ENCODE data around the gene OR4D11. TPM values are rescaled to one million over a fixed set of nuclear protein-coding genes. Genes with fewer than 3 reads are reported as not detected.
A peak's percentile ranks its signal among the peaks of the same experiment; 100 is the strongest.

The OR4D11 gene
- total RNA-seq, 2 donors from 2014 or later, result not detected

GRCh38 chr11:59552844-59553243 is 49.5 kb downstream of the OR4D11 start:
- ATAC-seq (no peak), DNase-seq (no peak)
- no peaks in the 10 kb centered on the region for H3K27me3 Mint-ChIP-seq
- peak overlapping the region; percentile 94 for H3K27ac Mint-ChIP-seq
- H3K36me3 Mint-ChIP-seq (ENCODE audit: low read depth), result no peaks in the 10 kb centered on the region
- H3K4me3 Mint-ChIP-seq, result no peak overlapping the region
- H3K9me3 ChIP-seq (ENCODE audit: control insufficient read depth, low read length, poor library complexity, severe bottlenecking), result no peaks in the 10 kb centered on the region
- peaks cover 32% of the 10 kb centered on the region for H3K4me1 Mint-ChIP-seq

- no peaks in the 10 kb centered on the region for H3K9me3 ChIP-seq (ENCODE audit: control insufficient read depth, low read length, poor library complexity, severe bottlenecking)
- H3K27me3 Mint-ChIP-seq, result no peaks in the 10 kb centered on the region
- ATAC-seq (no peak), DNase-seq (no peak)
- peaks cover 32% of the 10 kb centered on the region for H3K4me1 Mint-ChIP-seq
- no peak overlapping the region for H3K4me3 Mint-ChIP-seq
- H3K27ac Mint-ChIP-seq, result peak overlapping the region; percentile 94
- no peaks in the 10 kb centered on the region for H3K36me3 Mint-ChIP-seq (ENCODE audit: low read depth)
These were observed 49.9 kb downstream of the OR4D11 start for GRCh38 chr11:59553323-59553722.

Other genes with a start within 250 kb of the OR4D11 start
- gene OR5AN1, start 144.7 kb upstream of the OR4D11 start, total RNA-seq, result not detected
- not detected for gene OR5A2, start 77.2 kb upstream of the OR4D11 start, total RNA-seq
- not detected for gene OR5A1, start 67.1 kb upstream of the OR4D11 start, total RNA-seq
- not detected for gene OR4D6, start 46.6 kb upstream of the OR4D11 start, total RNA-seq
- gene OR4D10, start 30.3 kb upstream of the OR4D11 start, total RNA-seq, result not detected
- gene OR4D9, start 8.0 kb downstream of the OR4D11 start, total RNA-seq, result not detected
- 10 to 100 TPM; 53.0 to 63.1 TPM for gene OSBP, start 112.2 kb downstream of the OR4D11 start, total RNA-seq
- 10 to 100 TPM; 49.0 to 62.6 TPM for gene PATL1, start 165.5 kb downstream of the OR4D11 start, total RNA-seq
- gene OR10V1, start 210.3 kb downstream of the OR4D11 start, total RNA-seq, result not detected